ENCODE data around the gene TMEM119. TPM values are rescaled to one million over a fixed set of nuclear protein-coding genes. Genes with fewer than 3 reads are reported as not detected.
A peak's percentile ranks its signal among the peaks of the same experiment; 100 is the strongest.

TMEM119 gene
- total and polyA plus RNA-seq, 10 of the 15 experiments (the other 5 are each of a cell fraction or from before 2014, with no cell fraction given): 0.11 to 0.44 (median 0.19) TPM; not detected in 5

GRCh38 chr12:108627134-108627920 lies 29.4 kb upstream of the TMEM119 start:
- peaks cover 49% of the 10 kb centered on the region for H3K4me1 ChIP-seq (ENCODE audit: control insufficient read depth, insufficient read depth, low read length)
- POLR2A ChIA-PET: interaction anchor here (1.0 to 3.1 kb wide), 6 partner anchors 8 to 65 kb away, joined by 3 to 7 read pairs (median 4); partner anchors contain the start of gene ISCU
- H3K9ac ChIP-seq (ENCODE audit: control insufficient read depth, insufficient read depth, low read length): no peak overlapping the region
- CTCF ChIA-PET: interaction anchor here (0.6 to 17.2 kb wide), 8 partner anchors 8 to 171 kb away, joined by 3 to 244 read pairs (median 5); partner anchors contain the start of gene ISCU
- in situ Hi-C loops (cut with MboI): no loop called here
- SMC1A ChIA-PET (ENCODE audit: uncharacterized antibody, unreplicated experiment): interaction anchor here (0.9 to 16.7 kb wide), 9 partner anchors 8 to 59 kb away, joined by 3 to 397 read pairs (median 3); partner anchors contain the start of genes ISCU and SART3
- no peak overlapping the region for H3K4me2 ChIP-seq (ENCODE audit: control insufficient read depth, insufficient read depth)
- no peak for ATAC-seq
- H3K9me3 ChIP-seq (replicated peaks; ENCODE audit: control insufficient read depth, insufficient read depth, low read length): no peaks in the 10 kb centered on the region; the same call in 2 of the 3 replicates
- H3K4me3 ChIP-seq: no peak overlapping the region
- no peak for FAIRE-seq
- intact Hi-C loops (cut with micrococcal nuclease; ENCODE audit: unreplicated experiment): no loop called here
- no peak overlapping the region for H2AFZ ChIP-seq (ENCODE audit: control insufficient read depth, low read depth, low read length)
- H3K36me3 ChIP-seq (ENCODE audit: control insufficient read depth in 2 of 2, insufficient read depth in 2 of 2, low read length in 1 of 2): peaks cover 3 to 14% of the 10 kb centered on the region in 2 experiments; a peak in 3 of 4 replicates
- WGBS (ENCODE audit: insufficient coverage, insufficient replicate concordance, low lambda C conversion rate, missing lambda C conversion rate): 80% methylated on average over 8 of the region's 8 CpGs
- no peak for TF ChIP-seq BCL11A (IDR thresholded peaks at IDR 0.05; ENCODE audit: low read depth, low read length)
- no peak for TF ChIP-seq TCF7 (IDR thresholded peaks at IDR 0.05; ENCODE audit: borderline replicate concordance)
- no peak for TF ChIP-seq GATAD2B (conservative IDR thresholded peaks at IDR 0.05; ENCODE audit: low read depth)
- TF ChIP-seq ZNF592 (IDR thresholded peaks at IDR 0.05): no peak
- no peak for TF ChIP-seq POU2F2 (IDR thresholded peaks at IDR 0.05; ENCODE audit: borderline replicate concordance, low read depth, low read length)
- TF ChIP-seq SUPT20H (IDR thresholded peaks at IDR 0.05; ENCODE audit: borderline replicate concordance, control insufficient read depth, low read depth, low read length): no peak
- TF ChIP-seq JUNB (IDR thresholded peaks at IDR 0.05): no peak
- TF ChIP-seq JUND (IDR thresholded peaks at IDR 0.05; ENCODE audit: low read depth, low read length): no peak
- TF ChIP-seq ZNF274 (IDR thresholded peaks at IDR 0.05; ENCODE audit: insufficient read depth, insufficient read length): no peak
- no peak for TF ChIP-seq RAD51 (IDR thresholded peaks at IDR 0.05)
- TF ChIP-seq CHD1 (IDR thresholded peaks at IDR 0.05; ENCODE audit: low read depth, low read length): no peak
- no peak for TF ChIP-seq TCF12 (IDR thresholded peaks at IDR 0.05; ENCODE audit: low read depth, low read length)
- no peak for TF ChIP-seq BMI1 (IDR thresholded peaks at IDR 0.05; ENCODE audit: borderline replicate concordance)
- TF ChIP-seq NFYA (IDR thresholded peaks at IDR 0.05; ENCODE audit: borderline replicate concordance, low read depth, low read length): no peak
- TF ChIP-seq CHD2 (IDR thresholded peaks at IDR 0.05; ENCODE audit: borderline replicate concordance, low read depth, low read length): no peak
- no peak for TF ChIP-seq CHD4 (IDR thresholded peaks at IDR 0.05)
- DNase-seq (ENCODE audit: low read depth, low spot score): no peak
- BruUV-seq (replicated peaks): no TSS peak
- peaks cover 13% of the 10 kb centered on the region for H3K79me2 ChIP-seq (ENCODE audit: control insufficient read depth, insufficient read depth, low read length)
- no peaks in the 10 kb centered on the region for H3K27me3 ChIP-seq (replicated peaks in 1 of 2; ENCODE audit: control insufficient read depth in 2 of 2, insufficient read depth in 2 of 2, low read length in 1 of 2)
- H3K27ac ChIP-seq (ENCODE audit: control insufficient read depth, insufficient read depth): peak overlapping the region; percentile 22
- H4K20me1 ChIP-seq (ENCODE audit: control insufficient read depth, insufficient read depth): no peaks in the 10 kb centered on the region
- RAD21 ChIA-PET (ENCODE audit: unreplicated experiment): interaction anchor here (0.9 to 17.3 kb wide), 5 partner anchors 9 to 177 kb away, joined by 4 to 413 read pairs (median 9); partner anchors contain the start of genes ISCU and SART3

Measured in GM12878 (cell line).